GM23248 (cell line): ENCODE data around the gene RAPGEF4. TPM values are rescaled to one million over a fixed set of nuclear protein-coding genes. Genes with fewer than 3 reads are reported as not detected.
"Not testable (repeated sequence)": the region's sequence is repeated elsewhere in the genome, so short reads cannot be mapped to it uniquely, and the experiment has no call there.

Source experiments
- DNase-seq: peaks from one replicate; pipeline ENCODE4 v3.0.0-alpha.2; 2015
- H2AFZ ChIP-seq: fragments of 200-600 bp; sonication (generic); 2 replicates; pipeline ENCODE4 v1.6.1; 2016; ENCODE audit warnings: antibody characterized with exemption
- H3F3A ChIP-seq: fragments of 200-600 bp; sonication (generic); 2 replicates; pipeline ENCODE4 v1.6.1; 2016; ENCODE audit warnings: mild to moderate bottlenecking, antibody characterized with exemption, mixed run types; ENCODE audit not compliant: insufficient read depth
- H3K27ac ChIP-seq: fragments of 200-600 bp; sonication (generic); 2 replicates; pipeline ENCODE4 v1.5.1; 2016; ENCODE audit warnings: mild to moderate bottlenecking
- H3K27me3 ChIP-seq: fragments of 200-600 bp; sonication (generic); replicated peaks from 2 replicates; pipeline ENCODE4 v1.6.1; 2016; ENCODE audit warnings: mild to moderate bottlenecking; ENCODE audit not compliant: insufficient read depth
- H3K36me3 ChIP-seq: fragments of 200-600 bp; sonication (generic); 2 replicates; pipeline ENCODE4 v1.6.1; 2016; ENCODE audit warnings: low read depth, mild to moderate bottlenecking
- H3K4me1 ChIP-seq: fragments of 200-600 bp; sonication (generic); 2 replicates; pipeline ENCODE4 v1.6.1; 2016; ENCODE audit warnings: mild to moderate bottlenecking; ENCODE audit not compliant: insufficient read depth
- H3K4me2 ChIP-seq: fragments of 200-600 bp; sonication (generic); one replicate; pipeline ENCODE4 v1.6.1; 2016; ENCODE audit warnings: mild to moderate bottlenecking; ENCODE audit not compliant: unreplicated experiment
- H3K4me3 ChIP-seq: fragments of 200-600 bp; sonication (generic); 2 replicates; pipeline ENCODE4 v1.5.1; 2016; ENCODE audit warnings: mild to moderate bottlenecking
- H3K79me2 ChIP-seq: fragments of 200-600 bp; sonication (generic); 2 replicates; pipeline ENCODE4 v1.6.1; 2016; ENCODE audit warnings: mild to moderate bottlenecking; ENCODE audit not compliant: insufficient read depth
- H3K9ac ChIP-seq: fragments of 200-600 bp; sonication (generic); 2 replicates; pipeline ENCODE4 v1.6.1; 2016; ENCODE audit warnings: mild to moderate bottlenecking
- H3K9me2 ChIP-seq: fragments of 200-600 bp; sonication (generic); 2 replicates; pipeline ENCODE4 v1.6.1; 2016; ENCODE audit warnings: mixed run types, mild to moderate bottlenecking, moderate library complexity; ENCODE audit not compliant: insufficient read depth
- H3K9me3 ChIP-seq: fragments of 200-600 bp; sonication (generic); one replicate; pipeline ENCODE4 v1.6.1; 2017; ENCODE audit warnings: low read depth
- H4K20me1 ChIP-seq: fragments of 200-600 bp; sonication (generic); 2 replicates; pipeline ENCODE4 v1.6.0; 2016; ENCODE audit not compliant: insufficient read depth
- EZH2 ChIP-seq: fragments of 200-600 bp; sonication (generic); IDR thresholded peaks from 2 replicates; pipeline ENCODE4 v1.6.1; 2018; ENCODE audit warnings: antibody characterized with exemption, mild to moderate bottlenecking; ENCODE audit not compliant: insufficient read depth, poor library complexity, severe bottlenecking
- EZH2phosphoT487 ChIP-seq: fragments of 200-600 bp; sonication (generic); IDR thresholded peaks from 2 replicates; pipeline ENCODE4 v1.6.1; 2018; ENCODE audit warnings: antibody characterized with exemption, moderate library complexity, mild to moderate bottlenecking, low read depth; ENCODE audit not compliant: insufficient read depth
- WGBS, 2 experiments: methylation state at CpG; one replicate each; pipeline ENCODE4 v1.1.6; 2015 to 2017; ENCODE audit warnings: low lambda C conversion rate in 2 of 2, low coverage in 1 of 2; ENCODE audit errors: missing lambda C conversion rate in 2 of 2; 5-methylcytosine and 5-hydroxymethylcytosine counted together
- in situ Hi-C: fragments of 300-500 bp; cut with MboI; formaldehyde crosslinking; loops from 2 replicates; pipeline ENCODE4 v1.15.0; 2020
- polyA plus RNA-seq: library from polyadenylated mRNA; unstranded; fragments of >200 nt; fragmentation: Nextera tagmentation; extraction: Ambion mirVana; gene quantifications from 2 replicates; pipeline ENCODE4 v1.2.1, GENCODE V29; 2016
- total RNA-seq: library from RNA; depleted of rRNA; stranded (reverse); fragments of >200 nt; shearing (Covaris generic); gene quantifications from 2 replicates; pipeline ENCODE4 v1.2.3, GENCODE V29; 2014

RAPGEF4 gene
- total and polyA plus RNA-seq, 2 experiments from 2014 or later, result 2.2 TPM; not detected in 1

- no peaks in the 10 kb centered on the region for H4K20me1 ChIP-seq
- 87 to 89% methylated on average over 7 of the region's 7 CpGs for WGBS, 2 experiments
- no peak for DNase-seq
- no peaks in the 10 kb centered on the region for H3K79me2 ChIP-seq
- H3K4me3 ChIP-seq, result no peak overlapping the region
- TF ChIP-seq EZH2phosphoT487 (no peak), EZH2 (no peak)
- no peak overlapping the region for H3K9ac ChIP-seq
- no peaks in the 10 kb centered on the region for H3K9me2 ChIP-seq
- no peaks in the 10 kb centered on the region for H3F3A ChIP-seq
- H3K27me3 ChIP-seq, result no peaks in the 10 kb centered on the region
- in situ Hi-C loops, result no loop called here
- no peaks in the 10 kb centered on the region for H3K9me3 ChIP-seq
- H3K27ac ChIP-seq, result no peak overlapping the region
- no peaks in the 10 kb centered on the region for H3K4me1 ChIP-seq
- no peak overlapping the region for H3K4me2 ChIP-seq
- no peaks in the 10 kb centered on the region for H3K36me3 ChIP-seq
- no peak overlapping the region for H2AFZ ChIP-seq
These were observed 298.5 kb downstream of the RAPGEF4 start for GRCh38 chr2:173034143-173034542.

GRCh38 chr2:173037245-173038120 is 301.8 kb downstream of the RAPGEF4 start:
- no peaks in the 10 kb centered on the region for H4K20me1 ChIP-seq
- H3K27me3 ChIP-seq, result no peaks in the 10 kb centered on the region
- no peak overlapping the region for H3K27ac ChIP-seq
- no peak overlapping the region for H3K4me3 ChIP-seq
- H3K79me2 ChIP-seq, result no peaks in the 10 kb centered on the region
- H3K9me3 ChIP-seq, result no peaks in the 10 kb centered on the region
- H3K9me2 ChIP-seq, result no peaks in the 10 kb centered on the region
- H3K9ac ChIP-seq, result no peak overlapping the region
- H3F3A ChIP-seq, result no peaks in the 10 kb centered on the region
- TF ChIP-seq EZH2phosphoT487 (no peak), EZH2 (no peak)
- in situ Hi-C loops, result no loop called here
- no peaks in the 10 kb centered on the region for H3K36me3 ChIP-seq
- H2AFZ ChIP-seq, result no peak overlapping the region
- H3K4me2 ChIP-seq, result no peak overlapping the region
- H3K4me1 ChIP-seq, result no peaks in the 10 kb centered on the region
- WGBS, 2 experiments, result 87 to 88% methylated on average over 12 of the region's 12 CpGs
- no peak for DNase-seq

- H2AFZ ChIP-seq, H3K27ac ChIP-seq, H3K36me3 ChIP-seq, in situ Hi-C loops, H3K9me2 ChIP-seq, H4K20me1 ChIP-seq, H3K79me2 ChIP-seq, H3K4me3 ChIP-seq, H3K4me2 ChIP-seq, H3K27me3 ChIP-seq, DNase-seq, H3K9me3 ChIP-seq, H3K4me1 ChIP-seq, H3K9ac ChIP-seq, H3F3A ChIP-seq: not testable (repeated sequence)
- 73 to 78% methylated on average over 2 of the region's 2 CpGs for WGBS, 2 experiments
These were observed 302.6 kb downstream of the RAPGEF4 start for GRCh38 chr2:173038257-173038656.

- no peaks in the 10 kb centered on the region for H3K36me3 ChIP-seq
- no peaks in the 10 kb centered on the region for H3K4me1 ChIP-seq
- in situ Hi-C loops, result no loop called here
- no peaks in the 10 kb centered on the region for H3K9me3 ChIP-seq
- no peak for DNase-seq
- TF ChIP-seq EZH2, result no peak
- no peak for TF ChIP-seq EZH2phosphoT487
- no peak overlapping the region for H3K4me3 ChIP-seq
- H2AFZ ChIP-seq, result no peak overlapping the region
- H4K20me1 ChIP-seq, result no peaks in the 10 kb centered on the region
- no peaks in the 10 kb centered on the region for H3F3A ChIP-seq
- no peaks in the 10 kb centered on the region for H3K79me2 ChIP-seq
- H3K4me2 ChIP-seq, result no peak overlapping the region
- no peaks in the 10 kb centered on the region for H3K9me2 ChIP-seq
- H3K9ac ChIP-seq, result no peak overlapping the region
- no peaks in the 10 kb centered on the region for H3K27me3 ChIP-seq
- H3K27ac ChIP-seq, result no peak overlapping the region
These were observed 305.1 kb downstream of the RAPGEF4 start for GRCh38 chr2:173040729-173041128.
